HUES64 (cell line): Measurements from ENCODE around the gene STIM1.

Experiments used
- H3K27ac ChIP-seq: 2 replicates; pipeline ENCODE4 v1.7.0; 2013; ENCODE audit warnings: low read depth, low read length, inconsistent platforms
- H3K27me3 ChIP-seq: 2 replicates; pipeline ENCODE4 v1.6.1; 2013; ENCODE audit warnings: mild to moderate bottlenecking, low read length; ENCODE audit not compliant: insufficient read depth
- H3K36me3 ChIP-seq: 2 replicates; pipeline ENCODE4 v1.6.1; 2013; ENCODE audit warnings: mild to moderate bottlenecking, low read length; ENCODE audit not compliant: insufficient read depth
- H3K4me1 ChIP-seq: 2 replicates; pipeline ENCODE4 v1.6.1; 2013; ENCODE audit warnings: mild to moderate bottlenecking, low read length, moderate library complexity; ENCODE audit not compliant: insufficient read depth
- H3K4me3 ChIP-seq: 2 replicates; pipeline ENCODE4 v1.5.1; 2013; ENCODE audit warnings: mild to moderate bottlenecking, low read length, moderate library complexity
- H3K9ac ChIP-seq: 2 replicates; pipeline ENCODE4 v1.6.1; 2013; ENCODE audit warnings: mild to moderate bottlenecking, low read depth, low read length
- H3K9me3 ChIP-seq: 2 replicates; pipeline ENCODE4 v1.6.1; 2013; ENCODE audit warnings: low read depth, low read length; ENCODE audit not compliant: insufficient read depth
- WGBS: fragments of 150-250, 120-280 bp; methylation state at CpG from one replicate; pipeline ENCODE4 v1.1.7; 2013; ENCODE audit warnings: missing lambda C conversion rate; 5-methylcytosine and 5-hydroxymethylcytosine counted together

Gene STIM1

GRCh38 chr11:3969200-3969599, 113.7 kb downstream of the STIM1 start:
- Histone ChIP-seq H3K9me3 (no peaks in the 10 kb centered on the region), H3K9ac (no peak overlapping the region), H3K4me3 (no peak overlapping the region), H3K27ac (no peak overlapping the region), H3K27me3 (no peaks in the 10 kb centered on the region), H3K4me1 (no peaks in the 10 kb centered on the region), H3K36me3 (no peaks in the 10 kb centered on the region)
- 92% methylated on average over 3 of the region's 3 CpGs for WGBS

GRCh38 chr11:3969613-3970012, 114.1 kb downstream of the STIM1 start:
- H3K4me3 ChIP-seq: no peak overlapping the region
- H3K27me3 ChIP-seq: no peaks in the 10 kb centered on the region
- WGBS: 91% methylated on average over 1 of the region's 1 CpG
- no peak overlapping the region for H3K27ac ChIP-seq
- H3K4me1 ChIP-seq: no peaks in the 10 kb centered on the region
- H3K9me3 ChIP-seq: no peaks in the 10 kb centered on the region
- no peaks in the 10 kb centered on the region for H3K36me3 ChIP-seq
- H3K9ac ChIP-seq: no peak overlapping the region

DNA sequence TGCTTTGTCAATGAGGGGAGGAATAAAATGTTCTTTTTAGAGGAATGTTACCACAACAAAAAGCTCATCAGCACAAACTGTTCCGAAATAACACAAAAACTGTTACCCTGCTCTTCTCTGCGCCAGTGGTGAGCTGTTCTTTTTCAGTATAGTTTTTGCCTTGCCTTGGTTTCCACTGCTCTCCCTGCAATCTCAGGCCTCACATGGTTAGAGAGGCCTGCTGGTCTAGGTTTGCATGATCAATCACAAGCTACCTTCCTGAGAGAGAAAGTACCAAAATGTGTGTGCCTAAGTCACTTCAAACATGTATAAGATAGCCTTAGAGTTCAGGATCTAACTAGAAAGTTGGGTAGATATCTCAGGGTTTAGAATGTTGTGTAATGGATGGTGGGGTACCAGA, 114.6 kb downstream of the STIM1 start:
- Histone ChIP-seq H3K4me1 (no peaks in the 10 kb centered on the region), H3K27me3 (no peaks in the 10 kb centered on the region), H3K4me3 (no peak overlapping the region), H3K9ac (no peak overlapping the region), H3K36me3 (no peaks in the 10 kb centered on the region), H3K27ac (no peak overlapping the region), H3K9me3 (no peaks in the 10 kb centered on the region)
- WGBS: 88% methylated on average over 2 of the region's 2 CpGs

DNA sequence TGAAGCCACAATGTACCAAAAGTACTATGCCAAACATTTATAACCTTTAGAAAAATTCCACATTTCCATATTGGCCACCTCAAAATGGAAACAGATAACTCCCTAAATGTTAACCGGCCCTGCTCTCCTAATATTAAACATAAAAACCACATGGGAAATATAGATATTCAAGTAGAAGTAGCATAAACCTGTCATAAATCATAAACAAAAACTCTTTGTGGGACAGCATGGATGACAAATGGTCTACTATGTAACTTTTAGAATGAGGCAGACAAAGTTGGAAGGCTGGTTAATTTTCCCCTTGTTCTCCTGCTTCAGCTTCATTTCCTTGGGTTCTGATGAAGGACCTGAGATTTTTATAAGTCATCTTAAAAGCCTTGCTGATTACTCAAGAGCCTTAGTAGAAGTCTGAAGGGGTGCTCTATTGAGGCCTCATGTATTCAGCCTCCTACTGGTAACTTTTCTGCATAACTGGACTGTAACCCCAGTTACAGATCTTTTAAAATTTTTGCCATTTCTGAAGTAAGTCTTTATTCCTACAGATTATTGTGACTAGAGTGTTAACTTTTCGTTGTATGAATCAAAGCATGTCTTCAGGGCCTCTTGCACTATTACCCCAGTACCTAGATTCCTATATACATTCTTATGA, 116.4 kb downstream of the STIM1 start:
- no peaks in the 10 kb centered on the region for H3K9me3 ChIP-seq
- no CpG with 5 or more reads among the region's 2 CpGs for WGBS
- H3K36me3 ChIP-seq: no peaks in the 10 kb centered on the region
- H3K4me3 ChIP-seq: no peak overlapping the region
- no peaks in the 10 kb centered on the region for H3K4me1 ChIP-seq
- no peak overlapping the region for H3K27ac ChIP-seq
- no peak overlapping the region for H3K9ac ChIP-seq
- no peaks in the 10 kb centered on the region for H3K27me3 ChIP-seq

GRCh38 chr11:3972431-3972830, 117.0 kb downstream of the STIM1 start:
- Histone ChIP-seq H3K27me3 (no peaks in the 10 kb centered on the region), H3K9ac (no peak overlapping the region), H3K4me1 (no peaks in the 10 kb centered on the region), H3K36me3 (no peaks in the 10 kb centered on the region), H3K27ac (no peak overlapping the region), H3K4me3 (no peak overlapping the region), H3K9me3 (no peaks in the 10 kb centered on the region)
- WGBS: 93% methylated on average over 1 of the region's 1 CpG

GRCh38 chr11:3977078-3977477, 121.6 kb downstream of the STIM1 start:
- Histone ChIP-seq H3K9ac (no peak overlapping the region), H3K27me3 (no peaks in the 10 kb centered on the region), H3K9me3 (no peaks in the 10 kb centered on the region), H3K36me3 (no peaks in the 10 kb centered on the region), H3K4me3 (no peak overlapping the region), H3K4me1 (no peaks in the 10 kb centered on the region), H3K27ac (no peak overlapping the region)
- 91% methylated on average over 1 of the region's 1 CpG for WGBS

DNA sequence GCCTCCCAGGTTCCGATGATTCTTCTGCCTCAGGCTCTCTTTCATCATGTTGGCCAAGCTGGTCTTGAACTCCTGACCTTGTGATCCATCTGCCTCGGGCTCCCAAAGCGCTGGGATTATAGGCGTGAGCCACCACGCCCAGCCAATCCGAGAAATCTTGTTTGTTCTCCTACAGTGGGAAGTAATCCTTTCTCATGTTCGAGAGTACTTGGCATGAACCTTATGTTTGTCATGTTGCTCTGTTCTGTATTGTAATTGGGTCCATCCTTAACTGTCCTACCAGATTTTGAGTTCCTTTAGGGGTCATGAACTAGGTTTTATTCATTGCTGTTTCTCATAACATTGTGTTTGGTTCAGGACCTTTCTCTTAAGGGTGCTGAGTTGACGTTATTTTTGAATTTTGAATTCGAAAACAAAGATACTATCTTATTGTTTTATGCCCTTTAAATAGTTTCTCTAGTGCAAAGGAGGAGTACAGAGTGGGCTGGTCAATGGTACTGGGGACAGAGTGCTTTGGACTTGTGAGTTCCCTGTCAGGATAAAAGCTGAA, 125.7 kb downstream of the STIM1 start:
- H3K9me3 ChIP-seq: no peaks in the 10 kb centered on the region
- WGBS: 95% methylated on average over 9 of the region's 9 CpGs
- no peaks in the 10 kb centered on the region for H3K36me3 ChIP-seq
- H3K4me3 ChIP-seq: no peak overlapping the region
- H3K4me1 ChIP-seq: no peaks in the 10 kb centered on the region
- no peaks in the 10 kb centered on the region for H3K27me3 ChIP-seq
- H3K27ac ChIP-seq: no peak overlapping the region
- no peak overlapping the region for H3K9ac ChIP-seq

- H3K27me3 ChIP-seq: no peaks in the 10 kb centered on the region
- no peaks in the 10 kb centered on the region for H3K9me3 ChIP-seq
- no peaks in the 10 kb centered on the region for H3K36me3 ChIP-seq
- no peak overlapping the region for H3K27ac ChIP-seq
- H3K9ac ChIP-seq: no peak overlapping the region
- 100% methylated on average over 1 of the region's 2 CpGs for WGBS
- no peak overlapping the region for H3K4me3 ChIP-seq
- H3K4me1 ChIP-seq: no peaks in the 10 kb centered on the region
Observed at GRCh38 chr11:3982431-3982830, 127.0 kb downstream of the STIM1 start.

- WGBS: 97% methylated on average over 3 of the region's 3 CpGs
- Histone ChIP-seq H3K4me1 (no peaks in the 10 kb centered on the region), H3K9ac (no peak overlapping the region), H3K36me3 (no peaks in the 10 kb centered on the region), H3K27ac (no peak overlapping the region), H3K4me3 (no peak overlapping the region), H3K27me3 (no peaks in the 10 kb centered on the region), H3K9me3 (no peaks in the 10 kb centered on the region)
Observed at GRCh38 chr11:3983101-3983500, 127.6 kb downstream of the STIM1 start.

DNA sequence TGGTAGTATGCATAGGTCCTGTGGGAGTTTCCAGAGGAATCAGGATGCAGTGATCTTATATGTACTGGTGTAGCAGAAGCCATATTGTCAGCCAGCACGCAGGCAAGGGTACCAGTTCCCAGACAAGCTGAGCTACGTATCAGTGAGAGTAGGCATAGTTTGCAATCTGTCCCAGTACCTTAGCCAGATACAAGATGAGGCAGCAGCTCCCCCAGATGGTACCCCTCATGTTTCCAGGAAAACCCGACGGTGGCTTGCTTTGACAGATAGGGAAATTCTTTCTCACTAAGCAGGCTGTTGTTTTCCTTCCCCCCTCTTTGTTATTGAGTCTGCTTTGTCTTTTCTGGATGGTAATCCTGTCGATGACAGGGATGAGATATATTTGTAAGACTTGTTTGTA, 129.4 kb downstream of the STIM1 start:
- H3K9me3 ChIP-seq: no peaks in the 10 kb centered on the region
- no peaks in the 10 kb centered on the region for H3K36me3 ChIP-seq
- 0 out of 2 replicates have a peak, but pooled peaks cover 2% of the 10 kb centered on the region for H3K27me3 ChIP-seq
- H3K4me3 ChIP-seq: no peak overlapping the region
- 62% methylated on average over 5 of the region's 5 CpGs for WGBS
- no peak overlapping the region for H3K27ac ChIP-seq
- H3K9ac ChIP-seq: no peak overlapping the region
- no peaks in the 10 kb centered on the region; the same call in 1 of the 2 replicates for H3K4me1 ChIP-seq

- Histone ChIP-seq H3K4me1 (no peaks in the 10 kb centered on the region; the same call in 1 of the 2 replicates), H3K9me3 (no peaks in the 10 kb centered on the region), H3K4me3 (no peak overlapping the region), H3K36me3 (no peaks in the 10 kb centered on the region), H3K27ac (no peak overlapping the region), H3K9ac (no peak overlapping the region), H3K27me3 (0 out of 2 replicates have a peak, but pooled peaks cover 2% of the 10 kb centered on the region)
Observed at GRCh38 chr11:3985631-3986030, 130.2 kb downstream of the STIM1 start.

DNA sequence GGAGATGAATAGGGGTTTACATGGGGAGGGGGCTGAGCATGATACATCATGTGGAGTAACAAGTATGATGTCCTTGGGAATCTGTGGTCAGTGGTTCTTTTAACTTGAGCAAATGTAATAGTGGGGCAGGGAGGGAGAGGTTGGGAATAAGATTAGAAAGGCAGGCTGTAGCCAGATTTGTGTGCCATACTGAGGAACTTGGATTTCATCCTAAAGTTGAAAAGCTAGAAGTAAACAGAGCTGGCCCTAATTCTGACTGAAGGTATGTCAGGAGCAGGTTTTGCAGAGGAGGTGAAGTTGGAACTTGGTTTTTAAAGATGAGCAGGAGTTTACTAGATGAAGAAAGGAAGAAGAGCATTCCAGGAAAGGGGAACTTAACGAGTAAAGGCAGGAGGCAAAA, 130.8 kb downstream of the STIM1 start:
- no peaks in the 10 kb centered on the region; the same call in 1 of the 2 replicates for H3K4me1 ChIP-seq
- 88% methylated on average over 1 of the region's 1 CpG for WGBS
- H3K36me3 ChIP-seq: no peaks in the 10 kb centered on the region
- H3K27me3 ChIP-seq: 0 out of 2 replicates have a peak, but pooled peaks cover 2% of the 10 kb centered on the region
- H3K4me3 ChIP-seq: no peak overlapping the region
- no peaks in the 10 kb centered on the region for H3K9me3 ChIP-seq
- H3K9ac ChIP-seq: no peak overlapping the region
- H3K27ac ChIP-seq: no peak overlapping the region
